ENCODE measurements around the gene OPHN1. TPM values are rescaled to one million over a fixed set of nuclear protein-coding genes. Genes with fewer than 3 reads are reported as not detected.

OPHN1 gene
- total and polyA plus RNA-seq, 7 donors, result 0.92 to 19.4 (median 6.9) TPM

- H3K4me3 ChIP-seq, result no peak overlapping the region
- 89 to 90% methylated on average over 10 of the region's 10 CpGs for WGBS, 2 donors
- no peak overlapping the region for H3K27ac ChIP-seq
- H3K36me3 ChIP-seq, result no peaks in the 10 kb centered on the region
- H3K27me3 ChIP-seq, result no peaks in the 10 kb centered on the region
- peaks cover 0 to 12% (median 4%) of the 10 kb centered on the region in 4 donors for H3K4me1 ChIP-seq
- DNase-seq, result no peak
- no peaks in the 10 kb centered on the region for H3K9me3 ChIP-seq
- intact Hi-C loops (cut with DNase I), result no loop called here
- TF ChIP-seq CTCF (IDR thresholded peaks at IDR 0.05) (no peak), POLR2AphosphoS5 (IDR thresholded peaks at IDR 0.05) (no peak)
Measured at GRCh38 chrX:68429216-68429615, 4.1 kb downstream of the OPHN1 start.

- Histone ChIP-seq H3K4me3 (no peak overlapping the region), H3K27ac (no peak overlapping the region), H3K27me3 (no peaks in the 10 kb centered on the region), H3K36me3 (no peaks in the 10 kb centered on the region), H3K4me1 (peaks cover 0 to 12% (median 4%) of the 10 kb centered on the region in 4 donors), H3K9me3 (no peaks in the 10 kb centered on the region)
- TF ChIP-seq POLR2AphosphoS5 (IDR thresholded peaks at IDR 0.05) (no peak), EP300 (IDR thresholded peaks at IDR 0.05) (no peak), POLR2A (IDR thresholded peaks at IDR 0.05) (no peak), CTCF (IDR thresholded peaks at IDR 0.05) (no peak)
- intact Hi-C loops (cut with DNase I), result no loop called here
- DNase-seq, result no peak
- WGBS, 2 donors, result 81 to 87% methylated on average over 3 of the region's 3 CpGs
Measured at GRCh38 chrX:68428431-68428830, 4.9 kb downstream of the OPHN1 start.

- Histone ChIP-seq H3K36me3 (no peaks in the 10 kb centered on the region), H3K27me3 (no peaks in the 10 kb centered on the region), H3K9me3 (no peaks in the 10 kb centered on the region), H3K4me1 (peaks cover 0 to 16% (median 5%) of the 10 kb centered on the region in 4 donors), H3K27ac (no peak overlapping the region), H3K4me3 (no peak overlapping the region)
- no peak for DNase-seq
- no peak for TF ChIP-seq POLR2AphosphoS5 (IDR thresholded peaks at IDR 0.05)
- TF ChIP-seq CTCF (IDR thresholded peaks at IDR 0.05), result no peak
- no peak for TF ChIP-seq POLR2A (IDR thresholded peaks at IDR 0.05)
- no peak for TF ChIP-seq EP300 (IDR thresholded peaks at IDR 0.05)
- WGBS, 2 donors, result 97 to 100% methylated on average over 1 of the region's 1 CpG
- intact Hi-C loops (cut with DNase I), result no loop called here
Measured at GRCh38 chrX:68424719-68425118, 8.6 kb downstream of the OPHN1 start.

GRCh38 chrX:68422478-68422877 lies 10.8 kb downstream of the OPHN1 start:
- Histone ChIP-seq H3K9me3 (no peaks in the 10 kb centered on the region), H3K36me3 (no peaks in the 10 kb centered on the region), H3K27me3 (no peaks in the 10 kb centered on the region), H3K4me3 (no peak overlapping the region), H3K4me1 (peaks cover 0 to 16% (median 5%) of the 10 kb centered on the region in 4 donors), H3K27ac (no peak overlapping the region)
- TF ChIP-seq EP300 (IDR thresholded peaks at IDR 0.05) (no peak), POLR2AphosphoS5 (IDR thresholded peaks at IDR 0.05) (no peak)
- no peak for DNase-seq
- intact Hi-C loops (cut with DNase I), result no loop called here

- no peak for DNase-seq
- peaks cover 0 to 16% (median 5%) of the 10 kb centered on the region in 4 donors for H3K4me1 ChIP-seq
- no peak for TF ChIP-seq EP300 (IDR thresholded peaks at IDR 0.05)
- no peak for TF ChIP-seq CTCF (IDR thresholded peaks at IDR 0.05)
- no peak for TF ChIP-seq POLR2AphosphoS5 (IDR thresholded peaks at IDR 0.05)
- no peak for TF ChIP-seq POLR2A (IDR thresholded peaks at IDR 0.05)
Measured at GRCh38 chrX:68421636-68422035, 11.7 kb downstream of the OPHN1 start.

More at GRCh38 chrX:68421636-68422035, 11.7 kb downstream of the OPHN1 start:
- 47 to 63% methylated on average over 3 of the region's 3 CpGs for WGBS, 2 donors
- Histone ChIP-seq H3K4me3 (no peak overlapping the region), H3K27ac (no peak overlapping the region), H3K36me3 (no peaks in the 10 kb centered on the region), H3K9me3 (no peaks in the 10 kb centered on the region), H3K27me3 (no peaks in the 10 kb centered on the region)
- intact Hi-C loops (cut with DNase I), result no loop called here
